Fibroblast of the aortic adventitia (primary cell): ENCODE data around the gene TSPAN16. TPM values are rescaled to one million over a fixed set of nuclear protein-coding genes. Genes with fewer than 3 reads are reported as not detected.
A peak's percentile ranks its signal among the peaks of the same experiment; 100 is the strongest.
"Not testable (repeated sequence)": the region's sequence is repeated elsewhere in the genome, so short reads cannot be mapped to it uniquely, and the experiment has no call there.

Source experiments
- DNase-seq: peaks from one replicate; pipeline ENCODE4 v3.0.0-alpha.2; 2010; ENCODE audit warnings: low read depth
- H3K4me3 ChIP-seq: 2 replicates; pipeline ENCODE4 v1.5.1; 2011; ENCODE audit warnings: low read depth, mild to moderate bottlenecking, control low read depth, low read length, moderate library complexity
- CTCF ChIP-seq: IDR thresholded peaks from 2 replicates; pipeline ENCODE4 v1.5.1; 2011; ENCODE audit warnings: mild to moderate bottlenecking, low read length, control low read depth, inconsistent platforms; ENCODE audit not compliant: insufficient read depth
- total RNA-seq: library from RNA; depleted of rRNA; stranded (reverse); fragments of >200 nt; gene quantifications from 2 replicates; pipeline ENCODE4 v1.2.3, GENCODE V29; 2012; ENCODE audit warnings: low replicate concordance

The TSPAN16 gene
- total RNA-seq, 1 donor, result not detected

DNA sequence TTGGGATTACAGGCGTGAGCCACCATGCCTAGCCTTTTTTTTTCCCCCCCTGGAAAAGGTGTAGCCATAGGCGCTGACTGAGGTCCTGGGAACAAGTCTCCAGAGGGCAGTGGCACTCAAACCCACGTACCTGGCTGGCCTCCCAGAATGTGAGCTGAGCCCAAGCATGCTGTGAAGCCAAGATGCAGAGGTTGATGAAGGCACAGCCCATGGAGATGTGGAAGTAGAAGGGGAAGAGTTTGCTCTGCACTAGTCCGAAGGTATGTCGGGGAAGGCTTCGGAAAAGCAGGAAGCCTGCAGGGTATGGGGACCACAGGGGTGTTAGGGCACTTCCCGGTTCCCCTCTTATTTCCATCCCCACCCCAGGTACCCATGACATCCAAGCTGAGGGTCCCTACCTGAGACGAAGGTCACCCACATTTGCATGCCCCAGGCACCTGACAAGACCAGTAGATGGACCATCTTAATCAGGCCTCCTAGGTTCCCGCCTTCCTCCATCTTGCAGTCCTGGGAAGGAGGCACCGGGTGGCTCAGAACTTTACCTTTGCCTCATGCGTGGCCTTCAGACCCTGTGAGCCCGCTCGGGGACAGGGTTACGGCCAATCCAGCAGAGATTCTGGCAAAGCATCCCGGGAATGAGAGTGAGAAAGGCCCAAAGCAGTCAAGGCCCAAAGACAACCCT, 49.3 kb downstream of the TSPAN16 start:
- H3K4me3 ChIP-seq, result peak overlapping the region; percentile 88

DNA sequence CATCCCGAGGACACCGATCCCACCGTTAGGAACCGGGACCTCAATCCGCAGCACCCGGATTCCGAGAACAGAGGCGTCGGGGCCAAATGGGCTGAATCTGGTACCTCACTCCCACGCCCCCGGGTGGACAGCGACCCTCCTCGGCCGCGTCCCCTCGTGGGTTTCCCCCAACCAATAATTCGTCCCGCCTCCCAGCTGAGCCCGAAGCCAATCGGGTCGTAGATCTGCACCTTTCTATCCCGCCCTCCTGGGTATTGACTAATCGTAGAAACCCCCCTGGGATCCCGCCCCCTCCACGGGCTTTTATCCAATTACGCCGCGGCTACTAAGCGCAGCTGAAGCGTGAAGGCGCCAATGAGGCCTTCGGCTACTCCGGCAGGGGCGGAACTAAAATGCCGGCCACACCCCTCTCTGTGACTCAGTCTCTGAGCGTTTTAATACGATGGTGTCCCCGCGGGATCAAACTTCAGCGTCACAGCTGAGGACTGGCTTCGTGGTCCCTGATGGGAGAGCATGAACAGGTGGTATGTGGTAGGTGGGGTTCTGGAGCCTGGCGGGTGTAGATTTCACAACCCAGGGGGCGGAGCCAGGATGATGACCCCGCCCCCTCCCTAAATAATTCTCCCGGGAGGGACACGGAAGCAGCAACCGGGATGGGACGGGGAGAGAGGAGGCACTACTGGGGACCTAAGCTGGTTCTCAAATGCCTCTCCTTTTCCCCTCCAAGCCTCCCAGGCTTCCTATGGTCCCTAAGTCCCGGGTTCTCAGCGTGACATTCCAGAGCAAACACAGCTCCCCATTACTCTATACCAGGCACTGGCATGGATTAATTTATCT, 50.4 kb downstream of the TSPAN16 start, which contains the start of the genes CCDC159 and TMEM205:
Gene CCDC159, plus strand, starts transcription at position 416 of the 837 bp plus-strand sequence. Its CDS starts 88 bp downstream, at position 504.
Gene TMEM205, minus strand, starts transcription at position 165 of the 837 bp plus-strand sequence. CDS start 649 bp downstream, outside the sequence.
- H3K4me3 ChIP-seq, result peak within 1 kb of the TSS; percentile 88
- DNase-seq, result peak; percentile 100
- TF ChIP-seq CTCF, result no peak

More for the DNA sequence above, 49.3 kb downstream of the TSPAN16 start:
- no peak for TF ChIP-seq CTCF
- no peak for DNase-seq

DNA sequence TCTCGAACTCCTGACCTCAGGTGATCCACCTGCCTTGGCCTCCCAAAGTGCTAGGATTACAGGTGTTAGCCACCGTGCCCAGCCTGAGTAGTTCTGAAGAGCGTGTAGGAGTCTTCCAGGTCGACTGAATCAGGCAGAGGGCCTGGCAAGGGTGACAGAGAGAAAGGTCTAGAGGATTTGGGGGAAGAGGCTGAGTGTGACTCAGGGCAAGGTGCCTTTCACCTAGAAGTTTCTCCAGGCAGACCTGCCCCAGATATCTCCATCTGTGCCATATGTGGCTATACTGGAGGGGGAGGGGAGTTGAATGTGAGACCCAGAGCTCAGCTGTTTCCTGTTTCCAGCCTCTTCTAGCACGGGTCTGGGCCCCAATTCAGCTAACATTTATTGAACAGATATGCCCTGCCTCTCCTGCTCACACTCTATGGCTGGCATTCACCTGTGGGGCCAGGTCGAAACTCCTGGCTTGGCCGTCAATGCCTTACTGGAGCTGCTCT, 51.6 kb downstream of the TSPAN16 start:
- DNase-seq, result no peak
- no peak overlapping the region for H3K4me3 ChIP-seq
- TF ChIP-seq CTCF, result no peak

- TF ChIP-seq CTCF, result no peak
- H3K4me3 ChIP-seq, result no peak overlapping the region
- no peak for DNase-seq
Observed at GRCh38 chr19:11349171-11349570, 53.2 kb downstream of the TSPAN16 start.

DNA sequence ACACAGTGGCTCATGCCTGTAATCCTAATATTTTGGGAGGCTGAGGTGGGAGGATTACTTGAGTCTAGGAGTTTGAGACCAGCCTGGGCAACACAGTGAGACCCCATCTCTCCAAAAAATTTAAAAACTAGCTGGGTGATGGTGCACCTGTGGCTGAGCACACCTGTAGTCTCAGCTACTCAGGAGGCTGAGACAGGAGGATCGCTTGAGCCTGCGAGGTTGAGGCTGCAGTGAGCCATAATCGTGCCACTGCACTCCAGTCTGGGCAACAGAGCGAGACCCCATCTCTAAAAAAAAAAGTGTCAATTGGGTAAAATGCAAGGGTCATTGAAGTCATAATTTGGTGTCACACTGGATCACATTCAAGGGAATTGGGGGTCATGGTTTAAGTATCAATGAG, 58.1 kb downstream of the TSPAN16 start:
- DNase-seq, H3K4me3 ChIP-seq: not testable (repeated sequence)

DNA sequence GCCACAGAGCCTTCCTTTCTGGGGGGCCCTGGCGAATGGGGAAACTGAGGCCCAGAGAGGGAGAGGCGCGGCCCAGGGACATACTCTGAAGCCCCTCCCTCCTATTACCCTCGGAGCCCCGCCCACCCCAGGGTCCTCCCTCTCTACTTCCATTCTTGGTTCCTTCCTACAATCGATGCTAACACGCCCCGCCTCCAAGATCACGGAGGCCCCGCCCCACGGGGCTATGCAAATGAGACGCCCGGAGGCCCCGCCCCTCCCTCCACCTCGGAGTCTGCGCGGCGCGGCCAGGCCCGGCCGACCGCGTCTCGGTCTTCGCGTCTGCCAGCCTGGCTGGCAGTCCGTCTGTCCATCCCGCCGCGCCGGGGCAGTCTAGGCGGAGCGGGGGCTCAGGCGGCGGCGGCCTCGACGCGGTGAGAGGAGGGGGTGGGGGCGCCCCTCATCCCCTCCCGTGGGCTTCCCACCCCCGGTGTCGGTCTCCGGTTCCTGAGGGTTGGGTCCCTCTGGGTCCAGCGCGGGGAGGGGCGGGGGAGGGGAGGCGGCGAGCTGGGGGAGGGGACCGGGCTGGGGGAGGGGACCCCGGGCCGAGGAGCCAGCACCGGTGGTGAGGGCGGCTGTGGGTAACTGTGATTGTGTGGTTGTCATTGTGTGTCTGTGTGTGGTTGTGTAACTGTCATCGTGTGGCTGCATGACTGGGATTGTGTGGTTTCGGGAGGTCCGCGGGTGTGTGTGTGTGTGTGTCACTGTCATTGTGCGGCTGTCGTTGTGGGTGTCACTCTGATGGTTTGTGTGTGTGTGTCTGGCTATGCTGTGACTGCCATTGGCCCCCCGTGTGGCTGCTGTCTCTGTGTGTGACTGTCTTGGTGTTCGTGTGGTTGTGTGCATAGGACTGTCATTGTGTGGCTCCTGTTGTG, 59.5 kb downstream of the TSPAN16 start, which contains the start of gene PLPPR2:
Gene PLPPR2, plus strand, starts transcription at position 273 of the 914 bp plus-strand sequence. CDS start 2,242 bp downstream, outside the sequence.
- TF ChIP-seq CTCF, result no peak
- DNase-seq, result peak; percentile 79
- peak within 1 kb of the TSS; percentile 94 for H3K4me3 ChIP-seq
